GM21390 (cell line): Measurements from ENCODE around the gene TP53BP2.
"Not testable (repeated sequence)": the region's sequence is repeated elsewhere in the genome, so short reads cannot be mapped to it uniquely, and the experiment has no call there.

ENCODE experiments used
- ATAC-seq: cut with Tn5 transposase; IDR thresholded peaks from one replicate; pipeline ENCODE4 v1.9.1; 2021; ENCODE audit not compliant: unreplicated experiment

Gene TP53BP2

GRCh38 chr1:223748405-223748772, 97.4 kb downstream of the TP53BP2 start:
- no peak for ATAC-seq

GRCh38 chr1:223747838-223748335, 97.9 kb downstream of the TP53BP2 start:
- ATAC-seq = no peak

- no peak for ATAC-seq
These were observed 100.0 kb downstream of the TP53BP2 start for GRCh38 chr1:223745731-223746130.

- ATAC-seq = no peak
These were observed 102.8 kb downstream of the TP53BP2 start for GRCh38 chr1:223742856-223743517.

- no peak for ATAC-seq
These were observed 103.9 kb downstream of the TP53BP2 start for GRCh38 chr1:223741861-223742260.

GRCh38 chr1:223740038-223740736, 105.6 kb downstream of the TP53BP2 start:
- not testable (repeated sequence) for ATAC-seq

GRCh38 chr1:223739366-223740037, 106.2 kb downstream of the TP53BP2 start:
- no peak for ATAC-seq

GRCh38 chr1:223738465-223739365, 107.0 kb downstream of the TP53BP2 start:
- no peak for ATAC-seq

- no peak for ATAC-seq
These were observed 108.4 kb downstream of the TP53BP2 start for GRCh38 chr1:223737342-223737741.

- ATAC-seq = not testable (repeated sequence)
These were observed 109.1 kb downstream of the TP53BP2 start for GRCh38 chr1:223736638-223737037.

GRCh38 chr1:223733898-223734852, 111.6 kb downstream of the TP53BP2 start:
- ATAC-seq = no peak

GRCh38 chr1:223732993-223733798, 112.6 kb downstream of the TP53BP2 start:
- ATAC-seq = no peak

GRCh38 chr1:223731133-223731770, 114.5 kb downstream of the TP53BP2 start:
- ATAC-seq = no peak

GRCh38 chr1:223730479-223731132, 115.1 kb downstream of the TP53BP2 start:
- no peak for ATAC-seq

GRCh38 chr1:223729906-223730305, 115.8 kb downstream of the TP53BP2 start:
- ATAC-seq = no peak
